GM20431 (cell line): ENCODE results near the gene HDGF.

ENCODE experiments used
- in situ Hi-C: fragments of 300-500 bp; cut with MseI, MboI; formaldehyde crosslinking; loops from one replicate; pipeline ENCODE4 v1.15.0; 2020; ENCODE audit warnings: low sequenced_read_pairs; ENCODE audit not compliant: unreplicated experiment

The HDGF gene

GRCh38 chr1:156728599-156729462 is 22.6 kb downstream of the HDGF start, which contains the start of gene ISG20L2:
Gene ISG20L2 (minus strand): TSS chr1:156728766. CDS start chr1:156727652, 1,114 bp downstream.
- in situ Hi-C loops: no loop called here

GRCh38 chr1:156727926-156728598 is 23.4 kb downstream of the HDGF start, which contains the start of gene METTL25B:
Gene METTL25B (plus strand): TSS chr1:156728469. CDS start chr1:156729105, 636 bp downstream.
- in situ Hi-C loops: no loop called here

GRCh38 chr1:156727492-156727891 is 24.0 kb downstream of the HDGF start:
- in situ Hi-C loops: no loop called here

- in situ Hi-C loops: no loop called here
Measured at GRCh38 chr1:156726549-156727226, 24.8 kb downstream of the HDGF start.

- in situ Hi-C loops: no loop called here
Measured at GRCh38 chr1:156725683-156726280, 25.7 kb downstream of the HDGF start.

- in situ Hi-C loops: no loop called here
Measured at GRCh38 chr1:156721535-156721934, 29.9 kb downstream of the HDGF start.

GRCh38 chr1:156721131-156721530 is 30.3 kb downstream of the HDGF start:
- in situ Hi-C loops: no loop called here

- in situ Hi-C loops: no loop called here
Measured at GRCh38 chr1:156717351-156717750, 34.1 kb downstream of the HDGF start.

GRCh38 chr1:156714830-156715229 is 36.6 kb downstream of the HDGF start:
- in situ Hi-C loops: no loop called here

- in situ Hi-C loops: no loop called here
Measured at GRCh38 chr1:156712626-156713025, 38.8 kb downstream of the HDGF start.

GRCh38 chr1:156711011-156711817 is 40.3 kb downstream of the HDGF start:
- in situ Hi-C loops: no loop called here

GRCh38 chr1:156709757-156710489 is 41.6 kb downstream of the HDGF start:
- in situ Hi-C loops: no loop called here

GRCh38 chr1:156709031-156709430 is 42.4 kb downstream of the HDGF start:
- in situ Hi-C loops: no loop called here

- in situ Hi-C loops: no loop called here
Measured at GRCh38 chr1:156708218-156708661, 43.2 kb downstream of the HDGF start.

- in situ Hi-C loops: no loop called here
Measured at GRCh38 chr1:156707417-156708217, 43.9 kb downstream of the HDGF start.

- in situ Hi-C loops: no loop called here
Measured at GRCh38 chr1:156706657-156707416, 44.6 kb downstream of the HDGF start.

GRCh38 chr1:156705918-156706656 is 45.4 kb downstream of the HDGF start:
- in situ Hi-C loops: no loop called here
